ENCODE measurements around the gene GPR17.

The GPR17 gene

GRCh38 chr2:127658641-127659407 is 12.9 kb downstream of the GPR17 start:
- Histone ChIP-seq H3K27me3 (ENCODE audit: control insufficient read depth, insufficient read depth, low read length) (peaks cover 16% of the 10 kb centered on the region), H3K9ac (ENCODE audit: low read length) (no peak overlapping the region), H3K36me3 (ENCODE audit: control insufficient read depth, insufficient read depth, low read length) (no peaks in the 10 kb centered on the region), H3K4me3 (ENCODE audit: low read length) (no peak overlapping the region), H3K4me1 (ENCODE audit: control insufficient read depth, insufficient read depth, low read length) (no peaks in the 10 kb centered on the region), H3K9me3 (ENCODE audit: control insufficient read depth, low read length) (no peaks in the 10 kb centered on the region)

GRCh38 chr2:127659408-127660290 is 13.7 kb downstream of the GPR17 start:
- H3K4me1 ChIP-seq (ENCODE audit: control insufficient read depth, insufficient read depth, low read length): peaks cover 3% of the 10 kb centered on the region
- no peaks in the 10 kb centered on the region for H3K9me3 ChIP-seq (ENCODE audit: control insufficient read depth, low read length)
- H3K27me3 ChIP-seq (ENCODE audit: control insufficient read depth, insufficient read depth, low read length): peaks cover 25% of the 10 kb centered on the region
- H3K36me3 ChIP-seq (ENCODE audit: control insufficient read depth, insufficient read depth, low read length): no peaks in the 10 kb centered on the region
- no peak overlapping the region for H3K4me3 ChIP-seq (ENCODE audit: low read length)
- H3K9ac ChIP-seq (ENCODE audit: low read length): no peak overlapping the region

- Histone ChIP-seq H3K27me3 (ENCODE audit: control insufficient read depth, insufficient read depth, low read length) (peaks cover 30% of the 10 kb centered on the region), H3K9me3 (ENCODE audit: control insufficient read depth, low read length) (no peaks in the 10 kb centered on the region), H3K36me3 (ENCODE audit: control insufficient read depth, insufficient read depth, low read length) (no peaks in the 10 kb centered on the region), H3K9ac (ENCODE audit: low read length) (no peak overlapping the region), H3K4me3 (ENCODE audit: low read length) (no peak overlapping the region), H3K4me1 (ENCODE audit: control insufficient read depth, insufficient read depth, low read length) (peaks cover 4% of the 10 kb centered on the region)
Measured at GRCh38 chr2:127660291-127660578, 14.3 kb downstream of the GPR17 start.

- Histone ChIP-seq H3K9ac (ENCODE audit: low read length) (no peak overlapping the region), H3K9me3 (ENCODE audit: control insufficient read depth, low read length) (no peaks in the 10 kb centered on the region), H3K4me3 (ENCODE audit: low read length) (no peak overlapping the region), H3K4me1 (ENCODE audit: control insufficient read depth, insufficient read depth, low read length) (peaks cover 4% of the 10 kb centered on the region), H3K27me3 (ENCODE audit: control insufficient read depth, insufficient read depth, low read length) (peaks cover 40% of the 10 kb centered on the region), H3K36me3 (ENCODE audit: control insufficient read depth, insufficient read depth, low read length) (no peaks in the 10 kb centered on the region)
Measured at GRCh38 chr2:127661072-127661649, 15.2 kb downstream of the GPR17 start.

GRCh38 chr2:127661949-127662510 is 16.1 kb downstream of the GPR17 start:
- H3K27me3 ChIP-seq (ENCODE audit: control insufficient read depth, insufficient read depth, low read length): peaks cover 40% of the 10 kb centered on the region
- H3K9ac ChIP-seq (ENCODE audit: low read length): no peak overlapping the region
- no peaks in the 10 kb centered on the region for H3K36me3 ChIP-seq (ENCODE audit: control insufficient read depth, insufficient read depth, low read length)
- no peak overlapping the region for H3K4me3 ChIP-seq (ENCODE audit: low read length)
- no peaks in the 10 kb centered on the region for H3K9me3 ChIP-seq (ENCODE audit: control insufficient read depth, low read length)
- peaks cover 4% of the 10 kb centered on the region for H3K4me1 ChIP-seq (ENCODE audit: control insufficient read depth, insufficient read depth, low read length)

- H3K9ac ChIP-seq (ENCODE audit: low read length): no peak overlapping the region
- H3K9me3 ChIP-seq (ENCODE audit: control insufficient read depth, low read length): no peaks in the 10 kb centered on the region
- H3K27me3 ChIP-seq (ENCODE audit: control insufficient read depth, insufficient read depth, low read length): peaks cover 40% of the 10 kb centered on the region
- no peaks in the 10 kb centered on the region for H3K36me3 ChIP-seq (ENCODE audit: control insufficient read depth, insufficient read depth, low read length)
- H3K4me1 ChIP-seq (ENCODE audit: control insufficient read depth, insufficient read depth, low read length): peaks cover 4% of the 10 kb centered on the region
- H3K4me3 ChIP-seq (ENCODE audit: low read length): no peak overlapping the region
Measured at GRCh38 chr2:127662937-127663565, 17.1 kb downstream of the GPR17 start.

- Histone ChIP-seq H3K27me3 (ENCODE audit: control insufficient read depth, insufficient read depth, low read length) (peaks cover 40% of the 10 kb centered on the region), H3K4me1 (ENCODE audit: control insufficient read depth, insufficient read depth, low read length) (peaks cover 4% of the 10 kb centered on the region), H3K9ac (ENCODE audit: low read length) (no peak overlapping the region), H3K4me3 (ENCODE audit: low read length) (no peak overlapping the region), H3K9me3 (ENCODE audit: control insufficient read depth, low read length) (no peaks in the 10 kb centered on the region), H3K36me3 (ENCODE audit: control insufficient read depth, insufficient read depth, low read length) (no peaks in the 10 kb centered on the region)
Measured at GRCh38 chr2:127663566-127664064, 17.7 kb downstream of the GPR17 start.

- H3K27me3 ChIP-seq (ENCODE audit: control insufficient read depth, insufficient read depth, low read length): peaks cover 40% of the 10 kb centered on the region
- peaks cover 4% of the 10 kb centered on the region for H3K4me1 ChIP-seq (ENCODE audit: control insufficient read depth, insufficient read depth, low read length)
- no peak overlapping the region for H3K9ac ChIP-seq (ENCODE audit: low read length)
- H3K36me3 ChIP-seq (ENCODE audit: control insufficient read depth, insufficient read depth, low read length): no peaks in the 10 kb centered on the region
- no peak overlapping the region for H3K4me3 ChIP-seq (ENCODE audit: low read length)
- H3K9me3 ChIP-seq (ENCODE audit: control insufficient read depth, low read length): no peaks in the 10 kb centered on the region
Measured at GRCh38 chr2:127664065-127664894, 18.3 kb downstream of the GPR17 start.

GRCh38 chr2:127664895-127665225 is 18.9 kb downstream of the GPR17 start:
- Histone ChIP-seq H3K27me3 (ENCODE audit: control insufficient read depth, insufficient read depth, low read length) (peaks cover 40% of the 10 kb centered on the region), H3K36me3 (ENCODE audit: control insufficient read depth, insufficient read depth, low read length) (no peaks in the 10 kb centered on the region), H3K4me3 (ENCODE audit: low read length) (no peak overlapping the region), H3K4me1 (ENCODE audit: control insufficient read depth, insufficient read depth, low read length) (peaks cover 4% of the 10 kb centered on the region), H3K9me3 (ENCODE audit: control insufficient read depth, low read length) (no peaks in the 10 kb centered on the region), H3K9ac (ENCODE audit: low read length) (no peak overlapping the region)

GRCh38 chr2:127665267-127665893 is 19.4 kb downstream of the GPR17 start:
- no peak overlapping the region for H3K9ac ChIP-seq (ENCODE audit: low read length)
- H3K36me3 ChIP-seq (ENCODE audit: control insufficient read depth, insufficient read depth, low read length): no peaks in the 10 kb centered on the region
- no peak overlapping the region for H3K4me3 ChIP-seq (ENCODE audit: low read length)
- no peaks in the 10 kb centered on the region for H3K9me3 ChIP-seq (ENCODE audit: control insufficient read depth, low read length)
- peaks cover 40% of the 10 kb centered on the region for H3K27me3 ChIP-seq (ENCODE audit: control insufficient read depth, insufficient read depth, low read length)
- peaks cover 4% of the 10 kb centered on the region for H3K4me1 ChIP-seq (ENCODE audit: control insufficient read depth, insufficient read depth, low read length)

- Histone ChIP-seq H3K9me3 (ENCODE audit: control insufficient read depth, low read length) (no peaks in the 10 kb centered on the region), H3K36me3 (ENCODE audit: control insufficient read depth, insufficient read depth, low read length) (no peaks in the 10 kb centered on the region), H3K9ac (ENCODE audit: low read length) (no peak overlapping the region), H3K4me1 (ENCODE audit: control insufficient read depth, insufficient read depth, low read length) (peaks cover 4% of the 10 kb centered on the region), H3K4me3 (ENCODE audit: low read length) (no peak overlapping the region), H3K27me3 (ENCODE audit: control insufficient read depth, insufficient read depth, low read length) (peaks cover 40% of the 10 kb centered on the region)
Measured at GRCh38 chr2:127669056-127669455, 23.1 kb downstream of the GPR17 start.

Data from mucosa of stomach (tissue), 1 donor.